Stimulated activated CD4-positive, alpha-beta T cell treated with anti-CD3 and anti-CD28 coated beads, Interleukin-4, amount 100 ng/mL, for 24 hours (primary cell): ENCODE measurements around the gene INTS11.

Experiments used
- DNase-seq: peaks from one replicate; pipeline ENCODE4 v3.0.0-alpha.2; 2020

INTS11 gene

DNA sequence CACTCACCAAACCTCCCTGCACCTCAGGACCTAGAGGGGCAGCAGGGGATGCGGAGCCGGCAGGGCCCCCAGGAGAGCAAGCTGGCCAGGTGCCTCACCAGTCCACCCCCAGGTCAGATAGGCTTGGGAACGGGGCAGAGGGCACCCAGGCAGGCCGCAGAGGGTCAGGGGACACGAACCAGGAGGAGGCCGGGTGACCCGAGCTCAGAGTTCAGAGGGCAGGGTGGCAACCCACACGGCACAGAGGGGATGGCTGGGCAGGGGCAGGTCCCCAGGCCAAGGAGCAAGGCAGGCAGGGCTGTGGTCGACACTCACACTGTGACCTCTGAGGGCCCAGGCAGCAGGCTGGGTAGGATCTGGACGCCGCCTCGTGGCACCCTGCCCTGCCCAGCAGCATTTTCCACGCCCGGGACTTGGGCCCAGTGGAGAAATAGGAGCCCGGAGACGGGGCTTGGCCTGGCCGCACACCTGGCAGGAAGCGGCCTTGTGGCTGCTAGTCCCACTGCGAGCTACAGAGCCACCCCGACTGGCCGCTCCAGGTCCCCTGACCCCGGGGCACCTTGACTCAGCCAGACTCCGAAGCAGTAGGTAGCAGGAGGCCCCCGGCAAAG is 19.5 kb upstream of the INTS11 start:
- no peak for DNase-seq

DNA sequence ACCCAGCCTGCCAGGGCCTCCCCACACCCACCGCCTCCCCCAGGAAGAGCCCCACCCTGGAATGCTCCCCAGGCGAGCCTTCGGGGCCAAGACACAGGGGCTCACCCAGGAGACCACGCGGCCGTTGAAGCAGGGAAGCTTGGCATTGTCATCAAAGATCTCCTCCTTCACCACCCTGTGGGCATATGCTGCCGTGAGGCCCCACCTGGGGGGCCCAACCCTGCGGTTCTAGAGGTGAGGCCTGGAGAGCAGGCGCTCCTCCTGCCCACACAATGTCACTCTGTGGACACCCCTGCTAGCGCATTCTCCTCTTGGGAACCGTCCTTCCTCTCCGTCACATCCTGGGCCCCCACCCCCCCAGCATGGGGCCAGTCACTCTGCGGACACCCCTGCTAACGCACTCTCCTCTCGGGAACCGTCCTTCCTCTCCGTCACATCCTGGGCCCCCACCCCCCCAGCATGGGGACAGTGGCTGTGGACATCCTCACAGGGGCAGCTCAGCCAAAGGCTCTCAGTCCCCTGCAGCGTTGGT is 18.2 kb upstream of the INTS11 start:
- no peak for DNase-seq

DNA sequence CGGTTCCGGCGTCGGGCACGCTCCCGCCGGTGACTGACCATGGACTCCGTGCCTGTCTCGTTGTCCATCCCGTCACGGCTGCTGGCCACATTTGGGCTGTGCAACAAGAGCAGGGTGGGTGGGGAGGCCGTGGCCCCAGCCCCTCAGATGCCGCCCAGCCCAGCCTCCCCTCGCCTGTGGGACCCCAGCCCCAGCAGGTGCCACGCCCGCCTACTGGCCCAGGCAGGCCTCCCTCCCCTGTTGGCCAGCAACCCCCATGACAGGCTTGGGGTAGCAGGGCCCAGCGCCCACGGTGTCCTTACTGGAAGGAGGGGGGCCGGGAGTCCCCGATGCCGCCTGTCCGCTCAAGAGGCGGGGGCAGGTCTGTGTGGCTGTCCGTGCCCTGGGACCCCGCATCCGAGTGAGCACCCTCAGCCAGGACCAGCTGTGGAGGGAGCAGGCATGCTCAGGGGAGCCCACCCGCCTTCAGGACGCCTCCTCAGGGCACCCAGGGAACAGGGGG is 17.7 kb upstream of the INTS11 start:
- no peak for DNase-seq

DNA sequence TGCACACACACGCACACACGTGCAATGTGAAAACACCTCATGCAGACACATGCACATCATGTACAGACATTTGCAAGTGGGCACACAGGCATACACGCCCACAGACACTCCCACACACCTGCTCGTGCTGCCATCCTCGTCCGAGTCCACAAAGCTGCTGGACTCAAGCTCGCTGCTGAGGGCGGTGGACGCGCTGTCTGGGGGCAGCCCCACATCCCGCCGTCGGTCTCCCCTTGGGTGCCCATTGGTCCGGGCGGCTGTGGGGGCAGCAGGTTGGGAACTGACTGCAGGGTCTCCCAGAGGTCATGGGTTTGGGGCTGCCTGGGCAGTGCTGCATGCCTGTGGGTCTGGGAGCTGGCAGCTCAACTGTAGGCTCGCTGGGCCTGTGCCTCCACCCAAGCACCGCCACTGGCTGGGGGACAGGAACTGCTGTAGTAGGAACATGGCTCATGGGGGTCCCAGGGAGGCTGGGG is 17.1 kb upstream of the INTS11 start:
- no peak for DNase-seq

DNA sequence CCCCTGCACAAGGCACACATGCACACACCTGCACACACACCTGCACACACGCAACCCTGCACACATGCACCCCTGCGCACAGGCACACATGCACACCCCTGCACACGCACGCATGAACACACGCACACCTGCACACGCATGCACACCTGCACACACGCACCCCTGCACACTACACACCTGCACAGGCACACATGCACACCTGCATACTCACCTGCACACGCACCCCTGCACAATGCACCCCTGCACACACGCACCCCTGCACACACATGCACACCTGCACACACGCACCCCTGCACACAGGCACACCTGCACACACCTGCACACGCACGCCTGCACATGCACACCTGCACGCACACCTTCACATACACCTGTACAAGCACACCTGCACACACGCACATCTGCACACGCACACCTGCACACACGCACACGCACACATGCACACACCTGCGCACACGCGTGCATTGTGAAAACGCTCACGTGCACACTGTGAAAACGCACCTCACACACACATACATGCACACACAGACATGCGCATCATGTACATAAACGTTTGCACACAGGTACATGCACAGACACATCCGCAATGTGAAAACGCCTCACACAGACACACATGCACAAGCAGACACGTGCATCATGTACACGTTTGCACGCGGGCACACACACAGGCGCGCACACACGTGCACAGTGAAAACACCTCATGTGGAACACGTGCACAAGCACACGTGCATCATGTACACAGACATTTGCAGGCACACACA is 16.5 kb upstream of the INTS11 start:
- no peak for DNase-seq

DNA sequence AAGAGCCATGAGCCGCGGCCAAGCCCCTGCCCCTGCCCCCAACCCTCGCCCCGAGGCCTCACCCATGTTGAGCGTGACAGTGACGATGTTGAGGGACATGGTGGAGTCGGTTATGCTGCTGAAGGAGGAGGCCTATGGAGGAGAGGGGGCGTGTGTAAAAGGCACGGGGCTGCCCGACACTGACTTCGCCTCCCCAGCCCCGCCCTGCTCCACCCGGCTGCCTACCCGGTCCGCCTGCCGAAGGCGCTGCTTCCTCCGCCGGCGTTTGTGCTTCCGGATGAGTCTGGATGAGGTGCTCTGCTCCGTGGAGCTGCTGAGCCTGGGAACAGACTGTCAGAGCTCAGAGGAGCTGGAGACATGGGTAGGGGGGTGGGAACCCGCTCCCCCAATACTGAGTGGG is 15.7 kb upstream of the INTS11 start:
- no peak for DNase-seq

DNA sequence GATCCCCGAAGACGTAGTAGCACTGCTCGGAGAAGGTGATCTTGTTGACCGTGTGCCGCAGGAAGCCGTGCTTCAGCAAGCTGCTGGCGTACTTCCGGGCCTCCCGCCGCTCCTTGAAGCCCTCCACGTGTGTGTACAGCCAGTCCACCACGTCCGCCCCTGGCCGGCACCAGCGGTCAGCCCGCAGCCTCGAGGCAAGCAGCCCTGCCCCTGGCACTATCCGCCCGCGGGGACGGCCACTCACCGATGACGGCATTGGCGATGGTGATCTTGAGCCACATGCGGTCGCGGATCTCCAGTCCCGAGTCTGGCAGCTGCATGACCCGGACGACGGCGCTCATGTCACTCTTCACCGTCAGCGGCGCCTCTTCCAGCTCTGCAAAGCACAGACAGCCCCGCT is 13.8 kb upstream of the INTS11 start:
- DNase-seq = no peak

DNA sequence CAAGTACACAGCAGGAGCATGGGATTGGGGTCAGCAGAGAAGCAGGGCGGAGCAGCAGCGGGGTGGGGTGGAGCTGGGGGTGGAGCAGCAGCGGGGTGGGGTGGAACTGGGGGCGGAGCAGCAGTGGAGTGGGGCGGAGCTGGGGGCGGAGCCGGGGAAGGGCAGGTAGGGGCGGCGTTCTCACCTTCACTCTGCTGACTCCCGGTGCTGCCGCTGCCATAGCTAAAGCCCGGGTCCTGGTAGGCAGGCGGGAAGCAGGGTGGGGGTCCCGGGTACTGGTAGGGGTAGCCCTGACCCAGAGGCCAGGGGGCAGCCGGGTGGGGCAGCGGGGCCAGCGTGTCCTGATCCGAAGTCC is 13.3 kb upstream of the INTS11 start:
- peak; percentile 31 for DNase-seq

DNA sequence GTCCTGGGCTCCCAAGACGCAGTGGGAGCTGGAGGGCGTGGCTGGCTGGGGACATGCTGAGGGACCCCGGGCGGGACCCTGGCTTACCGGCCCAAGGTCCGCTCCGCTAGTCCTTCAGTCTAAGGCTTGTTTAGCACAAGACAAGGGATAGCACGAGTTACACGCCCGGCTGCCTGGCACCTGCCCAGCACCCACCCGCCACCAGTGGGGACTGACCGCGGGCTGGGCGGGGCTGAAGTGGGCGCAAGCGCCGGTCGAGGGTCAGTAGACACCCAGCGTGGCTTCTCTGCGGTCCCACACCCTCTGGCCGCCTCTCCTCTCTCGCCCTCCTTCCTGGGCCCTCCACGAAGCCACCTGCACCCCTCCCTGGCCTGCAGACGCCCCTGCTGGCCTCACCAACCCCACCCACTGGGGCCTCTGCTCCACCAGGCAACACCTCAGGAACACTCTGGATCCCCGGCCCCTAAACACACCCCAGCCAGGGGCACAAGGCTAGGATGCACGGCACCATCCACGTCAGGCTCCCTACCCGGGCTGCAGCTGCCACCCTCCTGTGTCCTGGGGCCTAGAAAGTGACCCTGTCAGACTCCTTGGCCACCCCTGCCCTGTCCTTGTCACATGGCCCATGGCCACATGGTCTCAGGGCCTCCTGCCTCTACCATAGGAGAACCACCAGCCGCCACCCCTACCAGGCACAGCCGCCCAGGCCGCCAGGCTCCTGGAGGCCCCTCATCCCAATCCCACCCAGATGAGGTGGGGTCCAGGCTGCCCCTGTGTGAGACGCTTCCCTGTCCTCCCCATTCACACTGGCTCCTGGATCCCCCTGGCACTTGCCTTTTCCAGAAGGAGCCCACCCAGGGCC is 12.7 kb upstream of the INTS11 start:
- no peak for DNase-seq

DNA sequence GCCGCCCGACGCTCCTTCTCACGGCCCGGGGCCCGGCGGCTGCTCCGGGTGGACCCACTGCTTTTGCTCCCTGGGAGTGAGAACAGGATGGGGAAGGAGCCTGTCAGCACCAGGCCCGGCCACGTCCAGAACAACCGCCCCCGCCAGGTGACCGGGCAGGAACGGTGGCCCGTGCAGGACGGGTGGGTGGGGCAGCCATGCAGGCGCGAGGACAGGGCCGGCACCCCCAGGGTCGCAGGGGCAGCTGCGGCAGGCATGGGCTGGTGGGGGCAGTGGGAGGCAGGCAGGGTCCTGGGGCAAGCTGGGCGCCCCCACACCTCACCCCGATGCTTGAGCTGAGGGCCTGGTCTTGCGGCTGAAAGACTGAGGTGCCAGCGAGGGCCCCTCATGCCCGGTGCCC is 12.0 kb upstream of the INTS11 start:
- DNase-seq = no peak

DNA sequence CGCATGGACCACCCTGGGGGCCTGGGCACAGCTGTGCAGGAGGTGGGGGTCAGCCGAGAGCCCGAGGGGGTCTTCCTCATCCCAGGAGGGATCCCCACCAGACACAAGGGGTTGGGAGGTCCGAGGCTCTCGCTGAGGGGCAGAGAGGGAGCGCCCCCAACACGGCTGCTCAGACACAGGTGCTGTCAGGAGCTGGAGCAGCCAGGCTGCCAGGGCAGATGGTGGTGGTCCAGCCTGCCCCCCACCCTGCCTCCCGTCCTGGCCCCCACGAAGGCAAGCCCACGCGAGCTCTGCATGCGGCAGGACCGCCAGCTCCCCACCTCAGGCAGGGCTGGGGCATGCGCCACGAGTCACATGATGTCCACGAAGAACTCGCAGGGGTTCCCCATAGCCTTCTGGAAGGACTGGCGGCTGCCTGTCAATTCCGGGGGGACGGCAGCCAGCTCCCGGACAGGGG is 11.4 kb upstream of the INTS11 start:
- DNase-seq = no peak

DNA sequence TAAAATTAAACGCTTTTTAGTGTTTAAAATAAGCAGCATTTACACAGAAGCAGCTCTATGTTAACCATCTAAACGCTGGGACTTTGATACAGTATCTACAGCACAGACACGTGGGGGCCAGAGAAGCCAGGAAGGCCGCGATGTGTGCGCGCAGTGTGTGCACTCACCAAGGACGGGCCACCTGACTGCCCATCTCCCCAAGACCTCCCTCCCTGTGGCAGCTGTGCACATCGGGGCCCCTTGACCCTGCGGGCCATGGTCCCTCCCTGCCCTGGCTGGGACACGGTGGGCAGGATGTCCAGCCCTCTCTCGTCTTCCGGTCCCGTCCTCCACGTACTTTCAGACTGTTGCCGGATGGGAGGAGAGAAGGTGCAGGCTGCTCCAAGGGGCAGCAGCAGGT is 10.8 kb upstream of the INTS11 start:
- DNase-seq = no peak

DNA sequence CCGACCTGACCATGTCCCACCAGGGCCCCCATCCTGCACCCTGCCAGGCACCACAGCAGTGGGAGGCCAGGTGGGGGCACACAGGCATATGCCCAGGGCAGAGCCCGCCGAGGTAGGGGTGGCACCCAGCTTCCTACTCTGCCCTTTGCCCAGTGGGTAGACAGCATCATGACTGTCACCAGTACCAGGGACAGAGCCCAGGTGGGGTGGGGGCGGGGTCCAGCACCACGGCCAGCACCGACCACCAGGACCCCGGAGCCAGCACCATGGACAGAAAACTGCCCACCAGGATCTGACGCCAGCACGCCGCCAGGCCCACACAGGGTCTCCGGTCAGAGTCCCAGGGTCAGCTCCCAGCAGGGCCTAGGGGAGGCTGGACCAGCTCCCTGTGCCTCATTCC is 10.4 kb upstream of the INTS11 start:
- DNase-seq = no peak

DNA sequence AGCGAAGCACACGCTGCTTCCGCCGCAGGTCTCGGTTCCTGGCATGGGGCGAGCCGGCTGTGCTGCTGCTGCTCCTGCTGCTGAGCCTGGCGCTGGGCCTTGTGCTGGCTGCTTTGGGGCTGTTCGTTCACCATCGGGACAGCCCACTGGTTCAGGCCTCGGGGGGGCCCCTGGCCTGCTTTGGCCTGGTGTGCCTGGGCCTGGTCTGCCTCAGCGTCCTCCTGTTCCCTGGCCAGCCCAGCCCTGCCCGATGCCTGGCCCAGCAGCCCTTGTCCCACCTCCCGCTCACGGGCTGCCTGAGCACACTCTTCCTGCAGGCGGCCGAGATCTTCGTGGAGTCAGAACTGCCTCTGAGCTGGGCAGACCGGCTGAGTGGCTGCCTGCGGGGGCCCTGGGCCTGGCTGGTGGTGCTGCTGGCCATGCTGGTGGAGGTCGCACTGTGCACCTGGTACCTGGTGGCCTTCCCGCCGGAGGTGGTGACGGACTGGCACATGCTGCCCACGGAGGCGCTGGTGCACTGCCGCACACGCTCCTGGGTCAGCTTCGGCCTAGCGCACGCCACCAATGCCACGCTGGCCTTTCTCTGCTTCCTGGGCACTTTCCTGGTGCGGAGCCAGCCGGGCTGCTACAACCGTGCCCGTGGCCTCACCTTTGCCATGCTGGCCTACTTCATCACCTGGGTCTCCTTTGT is 9.2 kb upstream of the INTS11 start:
- DNase-seq = no peak

DNA sequence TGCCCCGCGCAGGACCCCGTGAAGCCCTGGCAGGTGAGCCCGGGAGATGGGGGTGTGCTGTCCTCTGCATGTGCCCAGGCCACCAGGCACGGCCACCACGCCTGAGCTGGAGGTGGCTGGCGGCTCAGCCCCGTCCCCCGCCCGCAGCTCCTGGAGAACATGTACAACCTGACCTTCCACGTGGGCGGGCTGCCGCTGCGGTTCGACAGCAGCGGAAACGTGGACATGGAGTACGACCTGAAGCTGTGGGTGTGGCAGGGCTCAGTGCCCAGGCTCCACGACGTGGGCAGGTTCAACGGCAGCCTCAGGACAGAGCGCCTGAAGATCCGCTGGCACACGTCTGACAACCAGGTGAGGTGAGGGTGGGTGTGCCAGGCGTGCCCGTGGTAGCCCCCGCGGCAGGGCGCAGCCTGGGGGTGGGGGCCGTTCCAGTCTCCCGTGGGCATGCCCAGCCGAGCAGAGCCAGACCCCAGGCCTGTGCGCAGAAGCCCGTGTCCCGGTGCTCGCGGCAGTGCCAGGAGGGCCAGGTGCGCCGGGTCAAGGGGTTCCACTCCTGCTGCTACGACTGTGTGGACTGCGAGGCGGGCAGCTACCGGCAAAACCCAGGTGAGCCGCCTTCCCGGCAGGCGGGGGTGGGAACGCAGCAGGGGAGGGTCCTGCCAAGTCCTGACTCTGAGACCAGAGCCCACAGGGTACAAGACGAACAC is 8.5 kb upstream of the INTS11 start:
- DNase-seq = no peak

DNA sequence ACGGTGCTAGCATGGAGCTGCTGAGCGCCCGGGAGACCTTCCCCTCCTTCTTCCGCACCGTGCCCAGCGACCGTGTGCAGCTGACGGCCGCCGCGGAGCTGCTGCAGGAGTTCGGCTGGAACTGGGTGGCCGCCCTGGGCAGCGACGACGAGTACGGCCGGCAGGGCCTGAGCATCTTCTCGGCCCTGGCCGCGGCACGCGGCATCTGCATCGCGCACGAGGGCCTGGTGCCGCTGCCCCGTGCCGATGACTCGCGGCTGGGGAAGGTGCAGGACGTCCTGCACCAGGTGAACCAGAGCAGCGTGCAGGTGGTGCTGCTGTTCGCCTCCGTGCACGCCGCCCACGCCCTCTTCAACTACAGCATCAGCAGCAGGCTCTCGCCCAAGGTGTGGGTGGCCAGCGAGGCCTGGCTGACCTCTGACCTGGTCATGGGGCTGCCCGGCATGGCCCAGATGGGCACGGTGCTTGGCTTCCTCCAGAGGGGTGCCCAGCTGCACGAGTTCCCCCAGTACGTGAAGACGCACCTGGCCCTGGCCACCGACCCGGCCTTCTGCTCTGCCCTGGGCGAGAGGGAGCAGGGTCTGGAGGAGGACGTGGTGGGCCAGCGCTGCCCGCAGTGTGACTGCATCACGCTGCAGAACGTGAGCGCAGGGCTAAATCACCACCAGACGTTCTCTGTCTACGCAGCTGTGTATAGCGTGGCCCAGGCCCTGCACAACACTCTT is 7.7 kb upstream of the INTS11 start:
- no peak for DNase-seq

DNA sequence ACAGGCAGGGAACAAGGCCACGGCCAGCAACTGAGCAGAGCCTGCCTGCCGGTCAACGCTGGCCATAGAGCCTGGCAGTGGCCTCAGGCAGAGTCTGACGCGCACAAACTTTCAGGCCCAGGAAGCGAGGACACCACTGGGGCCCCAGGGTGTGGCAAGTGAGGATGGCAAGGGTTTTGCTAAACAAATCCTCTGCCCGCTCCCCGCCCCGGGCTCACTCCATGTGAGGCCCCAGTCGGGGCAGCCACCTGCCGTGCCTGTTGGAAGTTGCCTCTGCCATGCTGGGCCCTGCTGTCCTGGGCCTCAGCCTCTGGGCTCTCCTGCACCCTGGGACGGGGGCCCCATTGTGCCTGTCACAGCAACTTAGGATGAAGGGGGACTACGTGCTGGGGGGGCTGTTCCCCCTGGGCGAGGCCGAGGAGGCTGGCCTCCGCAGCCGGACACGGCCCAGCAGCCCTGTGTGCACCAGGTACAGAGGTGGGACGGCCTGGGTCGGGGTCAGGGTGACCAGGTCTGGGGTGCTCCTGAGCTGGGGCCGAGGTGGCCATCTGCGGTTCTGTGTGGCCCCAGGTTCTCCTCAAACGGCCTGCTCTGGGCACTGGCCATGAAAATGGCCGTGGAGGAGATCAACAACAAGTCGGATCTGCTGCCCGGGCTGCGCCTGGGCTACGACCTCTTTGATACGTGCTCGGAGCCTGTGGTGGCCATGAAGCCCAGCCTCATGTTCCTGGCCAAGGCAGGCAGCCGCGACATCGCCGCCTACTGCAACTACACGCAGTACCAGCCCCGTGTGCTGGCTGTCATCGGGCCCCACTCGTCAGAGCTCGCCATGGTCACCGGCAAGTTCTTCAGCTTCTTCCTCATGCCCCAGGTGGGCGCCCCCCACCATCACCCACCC is 6.9 kb upstream of the INTS11 start, which contains the start of gene TAS1R3:
Gene TAS1R3 (plus strand): TSS at position 213 of the 898 bp plus-strand sequence. CDS start 66 bp downstream, at position 279.
- DNase-seq = no peak

DNA sequence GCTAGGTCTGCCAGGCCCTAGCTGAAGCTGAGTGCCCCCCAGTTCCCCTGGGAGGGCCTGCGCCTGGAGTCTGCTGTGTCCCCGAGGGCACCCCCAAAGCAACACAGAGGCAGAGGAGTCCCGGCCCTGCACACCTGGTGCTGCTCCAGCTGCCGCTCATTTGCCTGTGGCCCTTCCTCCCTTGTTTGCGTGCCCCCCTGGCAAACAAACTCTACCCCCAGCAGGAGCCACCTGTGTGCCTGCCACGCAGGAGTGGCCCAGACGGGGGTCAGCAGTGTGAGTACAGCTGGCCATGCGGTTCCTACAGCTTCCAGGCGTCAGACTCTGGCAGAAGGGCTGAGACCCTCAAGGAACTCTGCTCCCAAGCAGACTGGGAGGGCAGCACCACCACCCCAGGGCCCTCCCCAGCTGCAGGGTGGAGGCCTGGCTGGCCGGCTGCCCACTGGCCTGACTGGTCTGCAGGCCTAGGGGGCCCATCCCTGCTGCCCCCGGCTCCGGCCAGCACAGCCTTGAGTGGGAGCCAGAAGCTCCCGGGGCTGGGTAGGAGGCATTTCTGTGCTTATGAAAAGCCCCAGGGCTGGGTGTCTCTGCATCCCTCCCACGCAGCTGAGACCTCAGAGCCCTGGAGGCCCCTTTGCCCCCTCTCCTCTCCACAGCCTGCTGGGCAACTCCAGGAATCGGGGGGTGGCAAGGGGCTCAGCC is 6.1 kb upstream of the INTS11 start:
- no peak for DNase-seq
